WI38 (cell line): Measurements from ENCODE around the gene ADAMTS1.

Experiments
- H3K4me3 ChIP-seq: 2 replicates; pipeline ENCODE4 v1.5.1; 2011; ENCODE audit warnings: low read depth, mild to moderate bottlenecking, control low read depth, low read length
- TF ChIP-seq, protein P1 (sequence below): IDR thresholded peaks from 2 replicates; pipeline ENCODE4 v1.5.1; 2012; ENCODE audit warnings: low read depth, mild to moderate bottlenecking, control low read depth, low read length

The ADAMTS1 gene

DNA sequence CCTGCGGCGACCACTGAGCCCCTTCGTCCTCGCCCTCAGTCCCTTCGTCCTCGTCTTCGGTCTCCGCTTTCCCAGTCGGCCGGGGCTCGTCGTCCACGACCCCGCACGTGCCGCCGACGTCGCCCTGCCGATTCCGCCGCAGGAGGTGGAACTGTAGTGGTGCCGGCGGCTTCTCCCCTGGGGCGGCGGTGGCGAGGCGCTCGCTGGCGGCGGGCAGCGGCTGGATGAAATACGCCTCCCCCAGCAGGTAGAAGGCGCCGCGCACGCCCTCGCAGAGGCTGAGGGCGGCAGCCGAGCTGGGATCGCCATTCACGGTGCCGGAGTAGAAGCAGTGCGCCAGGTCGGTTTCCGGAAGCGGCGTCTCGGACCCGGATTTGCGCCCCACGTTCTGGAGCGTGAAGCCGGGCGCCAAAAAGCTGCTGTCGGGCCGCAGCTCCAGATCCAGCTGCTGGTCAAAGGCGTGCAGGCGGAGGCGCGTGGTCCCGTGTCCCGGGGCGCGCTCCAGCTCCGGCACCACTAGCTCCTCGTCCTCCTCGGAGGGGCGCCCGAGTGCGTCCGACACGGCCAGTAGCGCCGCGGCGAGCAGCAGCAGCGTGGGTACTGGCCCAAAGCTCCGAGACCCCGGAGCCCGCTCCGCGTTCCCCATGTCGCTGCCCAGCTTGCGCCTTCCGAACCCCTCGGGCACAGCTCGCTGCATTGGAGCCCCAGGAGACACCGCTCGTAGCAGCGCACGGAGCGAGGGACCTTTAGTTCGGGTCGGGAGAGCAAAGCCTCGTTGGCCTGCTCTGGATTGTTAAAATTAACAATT, 747 bp downstream of the ADAMTS1 start:
- peak overlapping the region; percentile 97 for H3K4me3 ChIP-seq
- TF ChIP-seq, protein P1, sequence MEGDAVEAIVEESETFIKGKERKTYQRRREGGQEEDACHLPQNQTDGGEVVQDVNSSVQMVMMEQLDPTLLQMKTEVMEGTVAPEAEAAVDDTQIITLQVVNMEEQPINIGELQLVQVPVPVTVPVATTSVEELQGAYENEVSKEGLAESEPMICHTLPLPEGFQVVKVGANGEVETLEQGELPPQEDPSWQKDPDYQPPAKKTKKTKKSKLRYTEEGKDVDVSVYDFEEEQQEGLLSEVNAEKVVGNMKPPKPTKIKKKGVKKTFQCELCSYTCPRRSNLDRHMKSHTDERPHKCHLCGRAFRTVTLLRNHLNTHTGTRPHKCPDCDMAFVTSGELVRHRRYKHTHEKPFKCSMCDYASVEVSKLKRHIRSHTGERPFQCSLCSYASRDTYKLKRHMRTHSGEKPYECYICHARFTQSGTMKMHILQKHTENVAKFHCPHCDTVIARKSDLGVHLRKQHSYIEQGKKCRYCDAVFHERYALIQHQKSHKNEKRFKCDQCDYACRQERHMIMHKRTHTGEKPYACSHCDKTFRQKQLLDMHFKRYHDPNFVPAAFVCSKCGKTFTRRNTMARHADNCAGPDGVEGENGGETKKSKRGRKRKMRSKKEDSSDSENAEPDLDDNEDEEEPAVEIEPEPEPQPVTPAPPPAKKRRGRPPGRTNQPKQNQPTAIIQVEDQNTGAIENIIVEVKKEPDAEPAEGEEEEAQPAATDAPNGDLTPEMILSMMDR = no peak

DNA sequence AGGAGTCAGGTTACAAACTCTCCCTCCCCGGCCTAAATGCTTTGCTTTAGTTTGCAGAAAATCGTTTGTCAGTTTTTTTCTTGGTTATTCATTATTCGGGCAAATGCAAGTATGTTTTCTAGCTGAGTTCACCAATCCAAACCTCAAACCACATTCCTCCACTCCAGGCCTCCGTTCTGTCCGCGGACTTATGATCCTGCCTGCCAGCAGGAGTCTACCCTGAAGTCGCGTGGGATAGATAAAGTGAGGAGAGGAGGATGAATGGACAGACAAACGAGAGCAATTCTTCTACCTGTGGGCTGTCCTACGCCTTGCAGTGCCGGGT, 1.3 kb downstream of the ADAMTS1 start:
- peak overlapping the region; percentile 97 for H3K4me3 ChIP-seq
- TF ChIP-seq, protein P1 = peak; percentile 13; the same call in 1 of the 2 replicates

DNA sequence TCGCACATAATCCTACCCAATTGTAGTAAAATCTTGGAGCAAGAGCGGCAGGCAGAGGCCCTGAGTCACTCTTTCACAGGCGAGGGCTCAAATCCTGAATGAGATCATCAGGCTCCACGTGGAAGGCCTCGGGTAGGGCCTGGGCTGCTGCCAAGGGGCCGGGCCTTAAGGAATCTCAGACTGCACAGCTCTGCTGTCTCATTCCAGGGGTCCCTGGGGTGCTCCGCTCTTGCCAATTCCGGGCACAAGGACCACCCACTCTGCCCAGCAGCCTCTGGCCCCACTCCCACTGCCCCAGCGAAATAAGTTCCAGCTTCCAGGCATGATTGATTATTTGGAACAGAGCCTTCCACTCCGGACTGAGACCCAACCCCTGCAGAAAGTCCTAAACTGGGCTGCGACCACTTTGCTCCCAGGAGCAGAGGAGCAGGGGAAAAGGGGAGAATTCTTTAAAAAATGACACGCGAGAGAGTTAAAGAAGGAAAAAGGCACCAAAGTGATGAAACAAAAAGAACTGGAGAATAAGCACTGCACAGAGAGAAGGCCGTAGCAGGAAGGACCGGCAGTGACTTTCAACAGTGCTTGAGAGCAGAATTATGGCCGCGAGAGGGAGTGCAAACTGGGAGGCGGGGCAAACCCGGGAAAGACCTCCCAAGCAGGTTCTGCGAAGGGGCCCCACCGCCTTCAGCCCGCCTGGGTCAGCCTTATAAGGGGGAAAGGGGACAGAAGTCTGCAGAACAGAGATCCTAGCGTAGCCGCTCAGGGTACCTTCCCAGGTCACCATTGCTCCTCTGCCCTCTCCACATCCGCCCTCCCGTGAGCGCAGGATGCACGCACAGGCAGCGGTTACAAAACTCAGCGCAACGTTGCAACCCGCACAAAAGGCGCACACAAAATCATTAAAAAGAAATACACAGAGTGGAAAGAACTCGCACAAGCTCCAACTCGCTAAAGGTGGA, 2.0 kb downstream of the ADAMTS1 start:
- TF ChIP-seq, protein P1 = no peak
- peak overlapping the region; percentile 97 for H3K4me3 ChIP-seq

DNA sequence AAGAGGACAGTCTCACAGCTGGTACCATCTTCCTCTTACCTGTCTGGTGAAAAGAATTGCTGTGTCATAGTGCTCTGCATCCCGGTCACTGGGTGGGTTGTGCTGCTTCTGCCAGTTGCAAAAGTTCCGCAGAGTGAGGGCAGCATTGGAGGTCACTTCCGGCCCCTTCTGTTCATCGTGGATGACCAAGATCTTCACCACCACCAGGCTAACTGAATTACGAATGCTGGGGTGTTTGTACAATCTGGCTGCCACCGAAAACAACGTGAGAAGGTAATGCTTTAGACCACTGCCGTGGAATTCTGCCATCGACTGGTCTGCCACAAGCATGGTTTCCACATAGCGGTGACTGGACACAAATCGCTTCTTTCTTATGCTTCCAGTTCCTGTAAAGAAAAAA, 2.9 kb downstream of the ADAMTS1 start:
- H3K4me3 ChIP-seq = peak overlapping the region; percentile 97
- TF ChIP-seq, protein P1 = no peak

DNA sequence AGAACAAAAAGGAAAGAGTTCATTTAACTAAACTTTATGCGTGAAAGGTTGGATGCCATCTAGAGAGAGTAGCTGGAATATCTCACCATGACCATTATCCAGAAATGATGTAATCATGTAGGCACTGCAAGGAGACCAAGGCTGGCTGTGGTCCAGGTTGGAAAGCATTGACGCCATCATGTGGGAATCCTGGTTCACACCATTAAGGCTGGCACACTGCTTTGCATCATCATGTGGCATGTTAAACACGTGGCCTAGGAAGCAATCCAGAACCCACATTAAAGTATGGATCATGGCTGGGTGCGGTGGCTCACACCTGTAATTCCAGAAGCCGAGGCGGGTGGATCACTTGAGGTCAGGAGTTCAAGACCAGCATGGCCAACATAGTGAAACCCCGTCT, 4.3 kb downstream of the ADAMTS1 start:
- TF ChIP-seq, protein P1 = no peak
- peak overlapping the region; percentile 97; the same call in 1 of the 2 replicates for H3K4me3 ChIP-seq

DNA sequence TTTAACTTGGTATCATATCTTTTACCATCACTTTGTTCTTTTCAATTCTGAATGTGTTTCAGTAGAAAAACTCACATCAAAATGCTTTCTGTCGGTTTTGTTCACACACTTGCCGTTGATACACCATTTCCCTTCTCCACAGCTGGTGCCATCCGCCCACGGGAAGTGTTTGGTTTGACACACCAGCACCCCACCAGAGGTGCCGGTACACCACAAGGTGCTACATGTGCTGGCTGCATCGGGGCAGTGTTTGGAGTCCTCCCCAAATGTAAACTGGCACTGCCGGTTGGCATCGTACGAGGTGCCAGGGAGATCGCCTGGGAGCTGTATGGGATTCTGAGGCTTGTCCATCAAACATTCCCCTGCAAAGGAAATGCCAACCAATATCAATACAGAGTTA, 5.0 kb downstream of the ADAMTS1 start:
- TF ChIP-seq, protein P1 = no peak
- H3K4me3 ChIP-seq = peak overlapping the region; percentile 24; the same call in 1 of the 2 replicates
